GM19239 (cell line): ENCODE results near the gene PLEKHA1.

Experiments
- DNase-seq: peaks from one replicate; pipeline ENCODE4 v3.0.0; 2011; ENCODE audit warnings: low spot score; ENCODE audit not compliant: insufficient read length
- FAIRE-seq: peaks from 2 replicates; lab custom pipeline; 2011; peaks lifted over from hg19 to GRCh38; lab: Jason Lieb, UNC

Gene PLEKHA1

GRCh38 chr10:122471531-122472177 lies 97.1 kb downstream of the PLEKHA1 start:
- DNase-seq (no peak), FAIRE-seq (no peak)

- FAIRE-seq: no peak
Observed at GRCh38 chr10:122473116-122473515, 98.6 kb downstream of the PLEKHA1 start.

GRCh38 chr10:122474131-122474818 lies 99.8 kb downstream of the PLEKHA1 start:
- no peak for DNase-seq
- no peak for FAIRE-seq

More at GRCh38 chr10:122473116-122473515, 98.6 kb downstream of the PLEKHA1 start:
- no peak for DNase-seq

GRCh38 chr10:122475100-122475499 lies 100.6 kb downstream of the PLEKHA1 start:
- no peak for DNase-seq
- FAIRE-seq: no peak

GRCh38 chr10:122475591-122476332 lies 101.3 kb downstream of the PLEKHA1 start:
- DNase-seq: no peak
- FAIRE-seq: no peak

- DNase-seq (no peak), FAIRE-seq (no peak)
Observed at GRCh38 chr10:122476333-122476695, 101.8 kb downstream of the PLEKHA1 start.

GRCh38 chr10:122477436-122477835 lies 102.9 kb downstream of the PLEKHA1 start:
- DNase-seq (no peak), FAIRE-seq (no peak)

- DNase-seq: no peak
- no peak for FAIRE-seq
Observed at GRCh38 chr10:122478971-122479370, 104.5 kb downstream of the PLEKHA1 start.

- FAIRE-seq (no peak), DNase-seq (no peak)
Observed at GRCh38 chr10:122480146-122480833, 105.8 kb downstream of the PLEKHA1 start.

- no peak for FAIRE-seq
Observed at GRCh38 chr10:122481296-122482056, 107.0 kb downstream of the PLEKHA1 start.

More at GRCh38 chr10:122481296-122482056, 107.0 kb downstream of the PLEKHA1 start:
- no peak for DNase-seq
